ENCODE data around the gene TMEM109.

The TMEM109 gene

GRCh38 chr11:60934790-60935605 is 21.0 kb downstream of the TMEM109 start:
- Mint-ChIP-seq H3K4me1 (ENCODE audit: low read depth) (peaks cover under 1% of the 10 kb centered on the region), H3K36me3 (ENCODE audit: low read depth) (no peaks in the 10 kb centered on the region), H3K9me3 (no peaks in the 10 kb centered on the region), H3K27ac (no peak overlapping the region), H3K4me3 (no peak overlapping the region), H3K27me3 (ENCODE audit: low read depth) (peaks cover 1% of the 10 kb centered on the region)

GRCh38 chr11:60935676-60936442 is 21.9 kb downstream of the TMEM109 start:
- no peaks in the 10 kb centered on the region for H3K36me3 Mint-ChIP-seq (ENCODE audit: low read depth)
- H3K27ac Mint-ChIP-seq: no peak overlapping the region
- H3K4me3 Mint-ChIP-seq: no peak overlapping the region
- peaks cover 2% of the 10 kb centered on the region for H3K4me1 Mint-ChIP-seq (ENCODE audit: low read depth)
- no peaks in the 10 kb centered on the region for H3K9me3 Mint-ChIP-seq
- H3K27me3 Mint-ChIP-seq (ENCODE audit: low read depth): no peaks in the 10 kb centered on the region

DNA sequence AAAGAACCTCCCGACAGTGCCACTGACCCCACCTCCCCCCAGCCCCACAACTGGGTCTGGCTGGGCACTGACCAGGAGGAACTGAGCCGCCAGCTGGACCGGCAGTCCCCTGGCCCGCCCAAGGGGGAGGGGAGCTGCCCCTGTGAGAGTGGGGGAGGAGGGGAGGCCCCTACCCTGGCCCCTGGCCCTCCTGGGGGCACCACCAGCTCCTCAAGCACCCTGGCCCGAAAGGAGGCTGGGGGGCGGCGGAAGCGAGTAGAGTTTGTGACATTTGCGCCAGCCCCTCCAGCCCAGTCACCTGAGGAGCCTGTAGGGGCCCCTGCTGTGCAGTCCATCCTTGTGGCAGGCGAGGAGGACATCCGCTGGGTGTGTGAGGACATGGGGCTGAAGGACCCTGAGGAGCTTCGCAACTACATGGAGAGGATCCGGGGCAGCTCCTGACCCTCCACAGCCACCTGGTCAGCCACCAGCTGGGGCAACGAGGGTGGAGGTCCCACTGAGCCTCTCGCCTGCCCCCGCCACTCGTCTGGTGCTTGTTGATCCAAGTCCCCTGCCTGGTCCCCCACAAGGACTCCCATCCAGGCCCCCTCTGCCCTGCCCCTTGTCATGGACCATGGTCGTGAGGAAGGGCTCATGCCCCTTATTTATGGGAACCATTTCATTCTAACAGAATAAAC is 22.6 kb downstream of the TMEM109 start:
- no peak overlapping the region for H3K4me3 Mint-ChIP-seq
- no peaks in the 10 kb centered on the region for H3K36me3 Mint-ChIP-seq (ENCODE audit: low read depth)
- peaks cover 2% of the 10 kb centered on the region for H3K4me1 Mint-ChIP-seq (ENCODE audit: low read depth)
- H3K27me3 Mint-ChIP-seq (ENCODE audit: low read depth): no peaks in the 10 kb centered on the region
- H3K27ac Mint-ChIP-seq: no peak overlapping the region
- no peaks in the 10 kb centered on the region for H3K9me3 Mint-ChIP-seq

- Mint-ChIP-seq H3K36me3 (ENCODE audit: low read depth) (no peaks in the 10 kb centered on the region), H3K27ac (no peak overlapping the region), H3K27me3 (ENCODE audit: low read depth) (no peaks in the 10 kb centered on the region), H3K4me1 (ENCODE audit: low read depth) (peaks cover 2% of the 10 kb centered on the region), H3K9me3 (no peaks in the 10 kb centered on the region), H3K4me3 (no peak overlapping the region)
Measured at GRCh38 chr11:60937144-60937527, 23.2 kb downstream of the TMEM109 start.

- no peaks in the 10 kb centered on the region for H3K27me3 Mint-ChIP-seq (ENCODE audit: low read depth)
- no peaks in the 10 kb centered on the region for H3K36me3 Mint-ChIP-seq (ENCODE audit: low read depth)
- peaks cover 2% of the 10 kb centered on the region for H3K4me1 Mint-ChIP-seq (ENCODE audit: low read depth)
- H3K4me3 Mint-ChIP-seq: no peak overlapping the region
- no peak overlapping the region for H3K27ac Mint-ChIP-seq
- H3K9me3 Mint-ChIP-seq: no peaks in the 10 kb centered on the region
Measured at GRCh38 chr11:60937811-60938210, 23.9 kb downstream of the TMEM109 start.

DNA sequence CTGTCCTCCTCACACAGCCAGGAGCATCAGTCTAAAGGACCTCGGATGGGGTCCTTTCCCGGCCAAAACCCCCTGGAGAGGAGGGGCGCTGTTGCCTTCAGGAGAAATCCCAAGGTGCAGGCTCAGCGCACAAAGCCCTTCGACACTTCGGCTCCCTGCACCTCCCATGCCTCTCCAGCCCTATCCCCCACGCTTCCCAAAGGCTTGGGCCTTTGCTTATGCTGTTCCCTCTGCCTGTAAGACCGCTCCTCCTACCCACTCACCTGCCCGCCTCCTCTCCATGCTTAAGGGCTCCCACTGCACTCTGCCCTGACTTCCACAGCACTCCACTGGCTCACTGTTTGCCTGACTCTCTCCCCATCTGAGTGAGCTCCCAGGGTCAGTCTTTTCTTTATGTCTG is 24.5 kb downstream of the TMEM109 start:
- Mint-ChIP-seq H3K27me3 (ENCODE audit: low read depth) (no peaks in the 10 kb centered on the region), H3K4me3 (no peak overlapping the region), H3K27ac (no peak overlapping the region), H3K36me3 (ENCODE audit: low read depth) (no peaks in the 10 kb centered on the region), H3K4me1 (ENCODE audit: low read depth) (peaks cover 2% of the 10 kb centered on the region), H3K9me3 (no peaks in the 10 kb centered on the region)

DNA sequence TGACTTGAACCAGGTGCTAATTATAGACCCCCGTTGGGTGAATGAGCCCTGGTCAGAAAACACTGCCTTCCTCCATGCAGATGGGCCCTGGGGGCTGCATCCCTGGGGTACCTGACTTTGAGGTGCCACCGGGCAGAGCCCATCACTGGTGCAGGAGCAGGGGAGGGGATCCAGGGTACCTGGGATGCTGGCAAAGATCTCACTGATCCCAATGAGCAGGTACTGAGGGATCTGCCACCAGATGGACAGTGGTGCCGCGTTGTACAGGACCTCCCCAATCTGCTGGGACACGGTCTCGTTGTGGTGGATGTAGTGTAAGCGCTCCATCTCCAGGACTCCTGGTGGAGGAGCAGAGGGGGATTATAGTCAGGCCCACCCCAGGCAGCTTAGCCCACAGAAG is 25.3 kb downstream of the TMEM109 start:
- H3K4me1 Mint-ChIP-seq (ENCODE audit: low read depth): peaks cover 2% of the 10 kb centered on the region
- H3K36me3 Mint-ChIP-seq (ENCODE audit: low read depth): no peaks in the 10 kb centered on the region
- no peak overlapping the region for H3K27ac Mint-ChIP-seq
- H3K9me3 Mint-ChIP-seq: no peaks in the 10 kb centered on the region
- no peaks in the 10 kb centered on the region for H3K27me3 Mint-ChIP-seq (ENCODE audit: low read depth)
- H3K4me3 Mint-ChIP-seq: no peak overlapping the region

GRCh38 chr11:60939855-60940254 is 25.9 kb downstream of the TMEM109 start:
- Mint-ChIP-seq H3K36me3 (ENCODE audit: low read depth) (no peaks in the 10 kb centered on the region), H3K4me3 (no peak overlapping the region), H3K27me3 (ENCODE audit: low read depth) (no peaks in the 10 kb centered on the region), H3K27ac (no peak overlapping the region), H3K9me3 (no peaks in the 10 kb centered on the region), H3K4me1 (ENCODE audit: low read depth) (peaks cover 2% of the 10 kb centered on the region)

GRCh38 chr11:60941371-60942119 is 27.6 kb downstream of the TMEM109 start:
- H3K9me3 Mint-ChIP-seq: no peaks in the 10 kb centered on the region
- H3K4me1 Mint-ChIP-seq (ENCODE audit: low read depth): peaks cover 2% of the 10 kb centered on the region
- H3K36me3 Mint-ChIP-seq (ENCODE audit: low read depth): no peaks in the 10 kb centered on the region
- no peak overlapping the region for H3K4me3 Mint-ChIP-seq
- H3K27ac Mint-ChIP-seq: no peak overlapping the region
- H3K27me3 Mint-ChIP-seq (ENCODE audit: low read depth): peaks cover 4% of the 10 kb centered on the region

GRCh38 chr11:60942219-60942618 is 28.3 kb downstream of the TMEM109 start:
- H3K4me3 Mint-ChIP-seq: no peak overlapping the region
- H3K9me3 Mint-ChIP-seq: no peaks in the 10 kb centered on the region
- H3K27me3 Mint-ChIP-seq (ENCODE audit: low read depth): peaks cover 4% of the 10 kb centered on the region
- H3K27ac Mint-ChIP-seq: no peak overlapping the region
- peaks cover 2% of the 10 kb centered on the region for H3K4me1 Mint-ChIP-seq (ENCODE audit: low read depth)
- no peaks in the 10 kb centered on the region for H3K36me3 Mint-ChIP-seq (ENCODE audit: low read depth)

DNA sequence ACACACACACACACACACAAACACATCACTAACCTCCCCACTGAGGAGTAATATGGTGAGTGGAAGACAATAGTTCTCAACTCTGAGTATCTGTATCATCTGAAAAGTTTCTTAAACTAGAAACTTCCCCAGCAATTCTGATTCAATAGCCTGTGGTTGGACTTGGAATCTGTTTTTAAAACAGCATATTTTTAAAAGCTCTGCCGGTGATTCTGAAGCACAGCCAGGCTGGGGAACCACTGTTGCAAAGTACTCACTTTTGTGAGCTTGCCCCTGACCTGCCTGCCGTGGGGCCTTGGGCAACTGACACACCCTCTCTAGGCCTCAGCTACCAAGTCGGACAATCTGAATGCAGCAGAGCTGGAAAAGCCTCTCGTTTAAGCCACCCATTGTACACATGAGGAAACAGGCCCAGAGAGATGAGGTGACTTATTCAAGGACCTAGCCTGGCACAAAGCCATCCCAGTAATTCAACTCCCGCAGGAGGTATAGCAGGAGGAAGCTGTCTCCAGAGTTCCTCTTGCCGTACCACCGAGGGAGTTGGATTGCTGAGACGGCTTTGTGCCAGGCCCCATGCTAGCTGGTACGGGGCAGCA is 29.1 kb downstream of the TMEM109 start:
- Mint-ChIP-seq H3K27ac (no peak overlapping the region), H3K36me3 (ENCODE audit: low read depth) (no peaks in the 10 kb centered on the region)

DNA sequence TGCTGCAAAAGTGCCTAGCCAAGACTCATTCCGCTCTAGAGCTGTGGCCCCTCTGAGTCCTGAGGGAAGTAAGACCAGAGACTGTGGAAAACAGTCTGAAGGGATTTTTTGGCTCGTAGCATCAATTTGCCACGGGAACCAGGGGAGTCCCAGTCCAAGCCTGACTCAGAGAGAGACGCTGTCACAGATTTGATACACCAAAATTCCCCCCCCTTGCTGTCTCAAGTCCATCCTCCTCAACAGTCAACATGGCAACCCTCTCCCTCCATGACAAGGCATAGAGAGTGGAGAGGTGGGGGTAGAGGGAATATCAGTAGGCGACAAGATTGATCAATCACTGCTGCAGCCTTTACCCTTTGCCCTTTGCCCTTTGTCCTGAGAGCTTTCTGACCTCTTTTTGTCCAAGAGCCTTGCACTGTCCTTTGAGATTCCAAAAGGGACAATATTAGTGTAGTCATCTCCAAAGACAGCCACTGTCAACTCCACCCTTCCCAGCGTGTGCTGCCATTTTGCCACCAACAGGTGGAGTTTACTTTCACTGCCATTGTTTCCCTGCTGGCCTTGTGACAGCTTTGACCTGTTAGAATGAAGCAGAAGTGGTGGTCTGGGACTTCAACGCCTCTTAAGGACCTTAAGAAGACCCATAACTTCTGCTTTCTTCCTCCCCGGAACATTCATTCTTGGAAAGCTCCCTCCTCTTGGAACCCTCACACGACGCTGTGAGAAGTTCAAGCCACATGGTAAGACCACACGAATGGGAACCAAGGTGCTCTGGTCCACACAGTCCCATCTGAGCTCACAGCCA is 30.7 kb downstream of the TMEM109 start:
- H3K27ac Mint-ChIP-seq: no peak overlapping the region
- no peaks in the 10 kb centered on the region for H3K36me3 Mint-ChIP-seq (ENCODE audit: low read depth)
- no peak overlapping the region for H3K4me3 Mint-ChIP-seq
- no peaks in the 10 kb centered on the region for H3K9me3 Mint-ChIP-seq
- peaks cover 16% of the 10 kb centered on the region for H3K27me3 Mint-ChIP-seq (ENCODE audit: low read depth)
- H3K4me1 Mint-ChIP-seq (ENCODE audit: low read depth): peaks cover 3% of the 10 kb centered on the region

More for the DNA sequence above, 29.1 kb downstream of the TMEM109 start:
- Mint-ChIP-seq H3K9me3 (no peaks in the 10 kb centered on the region), H3K4me3 (no peak overlapping the region), H3K4me1 (ENCODE audit: low read depth) (peaks cover 2% of the 10 kb centered on the region), H3K27me3 (ENCODE audit: low read depth) (peaks cover 4% of the 10 kb centered on the region)

- Mint-ChIP-seq H3K36me3 (ENCODE audit: low read depth) (no peaks in the 10 kb centered on the region), H3K9me3 (no peaks in the 10 kb centered on the region), H3K4me3 (no peak overlapping the region), H3K27ac (no peak overlapping the region), H3K4me1 (ENCODE audit: low read depth) (peaks cover 4% of the 10 kb centered on the region), H3K27me3 (ENCODE audit: low read depth) (peaks cover 20% of the 10 kb centered on the region)
Measured at GRCh38 chr11:60945295-60945667, 31.3 kb downstream of the TMEM109 start.
